Measurements from ENCODE around the gene UNC45A. TPM values are rescaled to one million over a fixed set of nuclear protein-coding genes. Genes with fewer than 3 reads are reported as not detected.

Gene UNC45A
- polyA plus RNA-seq (2013, experiment 1 of 4), result 72.6 TPM
- polyA plus RNA-seq (2013, experiment 2 of 4), result 79.2 TPM
- 58.1 TPM for polyA plus RNA-seq (2013, experiment 3 of 4)
- polyA plus RNA-seq (2013, experiment 4 of 4), result 60.6 TPM

GRCh38 chr15:90934949-90935751 lies at the start of gene UNC45A:
Gene UNC45A, plus strand, starts transcription at chr15:90935285. Its CDS starts 40 bp downstream, at chr15:90935325.
- Histone ChIP-seq H3K36me3 (ENCODE audit: control insufficient read depth, insufficient read depth, low read length) (peaks cover 6% of the 10 kb centered on the region), H3K9me3 (ENCODE audit: control insufficient read depth, low read length) (no peaks in the 10 kb centered on the region), H3K4me3 (ENCODE audit: insufficient read depth, low read depth, low read length) (peak within 1 kb of the TSS; percentile 79), H3K4me1 (ENCODE audit: control insufficient read depth, insufficient read depth, low read length) (peaks cover 8% of the 10 kb centered on the region), H3K27me3 (ENCODE audit: control insufficient read depth, insufficient read depth, low read length, poor library complexity, severe bottlenecking) (peaks cover 16% of the 10 kb centered on the region), H3K27ac (ENCODE audit: insufficient read depth, low read depth, low read length, poor library complexity, severe bottlenecking) (peak within 1 kb of the TSS; percentile 62)
- 1% methylated on average over 65 of the region's 65 CpGs for WGBS, 2 experiments

GRCh38 chr15:90885432-90886290 lies 49.4 kb upstream of the UNC45A start:
- Histone ChIP-seq H3K27ac (ENCODE audit: insufficient read depth, low read depth, low read length, poor library complexity, severe bottlenecking) (no peak overlapping the region), H3K4me1 (ENCODE audit: control insufficient read depth, insufficient read depth, low read length) (peaks cover 23% of the 10 kb centered on the region), H3K4me3 (ENCODE audit: insufficient read depth, low read depth, low read length) (no peak overlapping the region), H3K36me3 (ENCODE audit: control insufficient read depth, insufficient read depth, low read length) (no peaks in the 10 kb centered on the region), H3K27me3 (ENCODE audit: control insufficient read depth, insufficient read depth, low read length, poor library complexity, severe bottlenecking) (no peaks in the 10 kb centered on the region), H3K9me3 (ENCODE audit: control insufficient read depth, low read length) (no peaks in the 10 kb centered on the region)
- 79 to 80% methylated on average over 22 to 23 of the region's 23 CpGs for WGBS, 2 experiments

GRCh38 chr15:90886291-90886614 lies 48.8 kb upstream of the UNC45A start:
- no peak overlapping the region for H3K4me3 ChIP-seq (ENCODE audit: insufficient read depth, low read depth, low read length)
- H3K27ac ChIP-seq (ENCODE audit: insufficient read depth, low read depth, low read length, poor library complexity, severe bottlenecking), result no peak overlapping the region

GRCh38 chr15:90887037-90887481 lies 48.0 kb upstream of the UNC45A start:
- H3K9me3 ChIP-seq (ENCODE audit: control insufficient read depth, low read length), result no peaks in the 10 kb centered on the region
- no peak overlapping the region for H3K27ac ChIP-seq (ENCODE audit: insufficient read depth, low read depth, low read length, poor library complexity, severe bottlenecking)
- no peaks in the 10 kb centered on the region for H3K36me3 ChIP-seq (ENCODE audit: control insufficient read depth, insufficient read depth, low read length)
- peaks cover 23% of the 10 kb centered on the region for H3K4me1 ChIP-seq (ENCODE audit: control insufficient read depth, insufficient read depth, low read length)
- no peaks in the 10 kb centered on the region for H3K27me3 ChIP-seq (ENCODE audit: control insufficient read depth, insufficient read depth, low read length, poor library complexity, severe bottlenecking)
- WGBS, 2 experiments, result 94 to 97% methylated on average over 13 of the region's 13 CpGs
- no peak overlapping the region for H3K4me3 ChIP-seq (ENCODE audit: insufficient read depth, low read depth, low read length)

More at GRCh38 chr15:90886291-90886614, 48.8 kb upstream of the UNC45A start:
- H3K27me3 ChIP-seq (ENCODE audit: control insufficient read depth, insufficient read depth, low read length, poor library complexity, severe bottlenecking), result no peaks in the 10 kb centered on the region
- H3K9me3 ChIP-seq (ENCODE audit: control insufficient read depth, low read length), result no peaks in the 10 kb centered on the region
- H3K36me3 ChIP-seq (ENCODE audit: control insufficient read depth, insufficient read depth, low read length), result no peaks in the 10 kb centered on the region
- 64 to 70% methylated on average over 4 of the region's 5 CpGs for whole genome bisulfite sequencing, 2 experiments
- H3K4me1 ChIP-seq (ENCODE audit: control insufficient read depth, insufficient read depth, low read length), result peaks cover 23% of the 10 kb centered on the region

GRCh38 chr15:90889313-90889730 lies 45.8 kb upstream of the UNC45A start:
- no peak overlapping the region for H3K27ac ChIP-seq (ENCODE audit: insufficient read depth, low read depth, low read length, poor library complexity, severe bottlenecking)
- WGBS, 2 experiments, result 90 to 91% methylated on average over 18 of the region's 18 CpGs
- H3K27me3 ChIP-seq (ENCODE audit: control insufficient read depth, insufficient read depth, low read length, poor library complexity, severe bottlenecking), result no peaks in the 10 kb centered on the region
- no peak overlapping the region for H3K4me3 ChIP-seq (ENCODE audit: insufficient read depth, low read depth, low read length)
- H3K36me3 ChIP-seq (ENCODE audit: control insufficient read depth, insufficient read depth, low read length), result no peaks in the 10 kb centered on the region
- H3K4me1 ChIP-seq (ENCODE audit: control insufficient read depth, insufficient read depth, low read length), result peaks cover 12% of the 10 kb centered on the region
- H3K9me3 ChIP-seq (ENCODE audit: control insufficient read depth, low read length), result no peaks in the 10 kb centered on the region

- 71 to 77% methylated on average over 30 to 31 of the region's 31 CpGs for WGBS, 2 experiments
- no peak overlapping the region for H3K27ac ChIP-seq (ENCODE audit: insufficient read depth, low read depth, low read length, poor library complexity, severe bottlenecking)
- no peaks in the 10 kb centered on the region for H3K27me3 ChIP-seq (ENCODE audit: control insufficient read depth, insufficient read depth, low read length, poor library complexity, severe bottlenecking)
- no peak overlapping the region for H3K4me3 ChIP-seq (ENCODE audit: insufficient read depth, low read depth, low read length)
- H3K4me1 ChIP-seq (ENCODE audit: control insufficient read depth, insufficient read depth, low read length), result peaks cover 6% of the 10 kb centered on the region
- no peaks in the 10 kb centered on the region for H3K9me3 ChIP-seq (ENCODE audit: control insufficient read depth, low read length)
- H3K36me3 ChIP-seq (ENCODE audit: control insufficient read depth, insufficient read depth, low read length), result no peaks in the 10 kb centered on the region
Observed at GRCh38 chr15:90889736-90890456, 45.2 kb upstream of the UNC45A start.

GRCh38 chr15:90890839-90891238 lies 44.2 kb upstream of the UNC45A start:
- no peaks in the 10 kb centered on the region for H3K36me3 ChIP-seq (ENCODE audit: control insufficient read depth, insufficient read depth, low read length)
- WGBS, 2 experiments, result 85 to 86% methylated on average over 12 of the region's 12 CpGs
- no peaks in the 10 kb centered on the region for H3K27me3 ChIP-seq (ENCODE audit: control insufficient read depth, insufficient read depth, low read length, poor library complexity, severe bottlenecking)
- H3K27ac ChIP-seq (ENCODE audit: insufficient read depth, low read depth, low read length, poor library complexity, severe bottlenecking), result no peak overlapping the region
- H3K4me1 ChIP-seq (ENCODE audit: control insufficient read depth, insufficient read depth, low read length), result peaks cover 4% of the 10 kb centered on the region
- H3K9me3 ChIP-seq (ENCODE audit: control insufficient read depth, low read length), result no peaks in the 10 kb centered on the region
- no peak overlapping the region for H3K4me3 ChIP-seq (ENCODE audit: insufficient read depth, low read depth, low read length)

- Histone ChIP-seq H3K9me3 (ENCODE audit: control insufficient read depth, low read length) (no peaks in the 10 kb centered on the region), H3K27me3 (ENCODE audit: control insufficient read depth, insufficient read depth, low read length, poor library complexity, severe bottlenecking) (no peaks in the 10 kb centered on the region), H3K4me1 (ENCODE audit: control insufficient read depth, insufficient read depth, low read length) (peaks cover 4% of the 10 kb centered on the region), H3K4me3 (ENCODE audit: insufficient read depth, low read depth, low read length) (no peak overlapping the region), H3K36me3 (ENCODE audit: control insufficient read depth, insufficient read depth, low read length) (no peaks in the 10 kb centered on the region), H3K27ac (ENCODE audit: insufficient read depth, low read depth, low read length, poor library complexity, severe bottlenecking) (no peak overlapping the region)
- WGBS, 2 experiments, result 88 to 94% methylated on average over 8 of the region's 8 CpGs
Observed at GRCh38 chr15:90891346-90891949, 43.6 kb upstream of the UNC45A start.

GRCh38 chr15:90892023-90892422 lies 43.1 kb upstream of the UNC45A start:
- H3K27me3 ChIP-seq (ENCODE audit: control insufficient read depth, insufficient read depth, low read length, poor library complexity, severe bottlenecking), result no peaks in the 10 kb centered on the region
- no peaks in the 10 kb centered on the region for H3K36me3 ChIP-seq (ENCODE audit: control insufficient read depth, insufficient read depth, low read length)
- H3K9me3 ChIP-seq (ENCODE audit: control insufficient read depth, low read length), result no peaks in the 10 kb centered on the region
- 91 to 93% methylated on average over 11 of the region's 11 CpGs for WGBS, 2 experiments
- H3K27ac ChIP-seq (ENCODE audit: insufficient read depth, low read depth, low read length, poor library complexity, severe bottlenecking), result no peak overlapping the region
- H3K4me1 ChIP-seq (ENCODE audit: control insufficient read depth, insufficient read depth, low read length), result peaks cover 4% of the 10 kb centered on the region
- H3K4me3 ChIP-seq (ENCODE audit: insufficient read depth, low read depth, low read length), result no peak overlapping the region

Measured in ectodermal cell (in vitro differentiated cells).